HepG2 (cell line): ENCODE measurements around the gene MSI2. TPM values are rescaled to one million over a fixed set of nuclear protein-coding genes. Genes with fewer than 3 reads are reported as not detected.

Experiments used
- ARHGAP35 ChIP-seq: sonication (generic); formaldehyde crosslinking; IDR thresholded peaks from 2 replicates; pipeline ENCODE4 v1.9.0; 2022; ENCODE audit warnings: mild to moderate bottlenecking, inconsistent platforms, moderate library complexity, missing genetic modification reagents, borderline replicate concordance
- ATF3 ChIP-seq: sonication (generic); formaldehyde crosslinking; IDR thresholded peaks from 2 replicates; pipeline ENCODE4 v1.4.0; 2020; ENCODE audit warnings: missing genetic modification reagents
- CSRNP2 ChIP-seq: sonication (generic); formaldehyde crosslinking; conservative IDR thresholded peaks from 2 replicates; pipeline ENCODE4 v1.8.0; 2022; ENCODE audit warnings: low read depth, missing genetic modification reagents
- DR1 ChIP-seq: sonication (generic); formaldehyde crosslinking; IDR thresholded peaks from 2 replicates; pipeline ENCODE4 v1.8.0; 2021; ENCODE audit warnings: mild to moderate bottlenecking, missing genetic modification reagents, inconsistent platforms
- FOXC1 ChIP-seq: sonication (generic); formaldehyde crosslinking; IDR thresholded peaks from 2 replicates; pipeline ENCODE4 v1.8.0; 2022; ENCODE audit warnings: mild to moderate bottlenecking, missing genetic modification reagents, borderline replicate concordance
- GABPB1 ChIP-seq: IDR thresholded peaks from 2 replicates; pipeline ENCODE4 v1.6.1; 2016; ENCODE audit warnings: mild to moderate bottlenecking, missing genetic modification reagents, moderate library complexity, missing compliant biosample characterization
- HNF4A ChIP-seq: sonication (generic); formaldehyde crosslinking; IDR thresholded peaks from 2 replicates; pipeline ENCODE4 v1.4.0; 2020; ENCODE audit warnings: missing genetic modification reagents
- HOXA5 ChIP-seq: sonication (generic); formaldehyde crosslinking; IDR thresholded peaks from 2 replicates; pipeline ENCODE4 v1.4.0; 2020; ENCODE audit warnings: missing genetic modification reagents
- KDM5B ChIP-seq: sonication (generic); formaldehyde crosslinking; IDR thresholded peaks from 2 replicates; pipeline ENCODE4 v1.4.0; 2020; ENCODE audit warnings: missing genetic modification reagents, mild to moderate bottlenecking, borderline replicate concordance
- MAFK ChIP-seq, 2 experiments: IDR thresholded peaks in 1 of 2; conservative IDR thresholded peaks in 1 of 2; 2 replicates each; pipeline ENCODE4 v1.6.1; 2011; ENCODE audit warnings: improper control_type of control experiment in 2 of 2, low read length in 2 of 2
- MED8 ChIP-seq: sonication (generic); formaldehyde crosslinking; IDR thresholded peaks from 2 replicates; pipeline ENCODE4 v1.8.1; 2023; ENCODE audit warnings: mild to moderate bottlenecking, missing genetic modification reagents; ENCODE audit not compliant: insufficient replicate concordance
- NFATC3 ChIP-seq: sonication (generic); formaldehyde crosslinking; IDR thresholded peaks from 2 replicates; pipeline ENCODE4 v1.5.1; 2020; ENCODE audit warnings: mild to moderate bottlenecking, missing genetic modification reagents
- NR2F1 ChIP-seq, 2 experiments: fragments of 450-650 bp in 1 of 2; formaldehyde crosslinking in 1 of 2; IDR thresholded peaks; 2 replicates each; pipeline versions ENCODE4 v1.5.0 to v1.6.1; 2016 to 2020; ENCODE audit warnings: mild to moderate bottlenecking in 1 of 2, missing compliant biosample characterization in 1 of 2, missing genetic modification reagents in 1 of 2, moderate library complexity in 1 of 2
- PAF1 ChIP-seq: IDR thresholded peaks from 2 replicates; pipeline ENCODE4 v1.6.1; 2016; ENCODE audit warnings: missing genetic modification reagents, missing compliant biosample characterization
- PAX8 ChIP-seq: sonication (generic); formaldehyde crosslinking; IDR thresholded peaks from 2 replicates; pipeline ENCODE4 v1.8.0; 2022; ENCODE audit warnings: mild to moderate bottlenecking, missing genetic modification reagents, borderline replicate concordance
- SAFB2 ChIP-seq: sonication (generic); formaldehyde crosslinking; IDR thresholded peaks from 2 replicates; pipeline ENCODE4 v1.5.1; 2020; ENCODE audit warnings: missing genetic modification reagents, low read depth, mild to moderate bottlenecking, borderline replicate concordance
- SCMH1 ChIP-seq: sonication (generic); formaldehyde crosslinking; IDR thresholded peaks from 2 replicates; pipeline ENCODE4 v1.9.0; 2021; ENCODE audit warnings: missing genetic modification reagents, mild to moderate bottlenecking, borderline replicate concordance
- YY1 ChIP-seq: IDR thresholded peaks from 2 replicates; pipeline ENCODE4 v1.6.1; 2011; ENCODE audit warnings: low read length, low read depth, moderate library complexity, mild to moderate bottlenecking; ENCODE audit not compliant: insufficient read depth, insufficient replicate concordance
- ZBTB7B ChIP-seq: sonication (generic); formaldehyde crosslinking; IDR thresholded peaks from 2 replicates; pipeline ENCODE4 v1.4.0; 2020; ENCODE audit warnings: missing genetic modification reagents
- ZIK1 ChIP-seq: sonication (generic); formaldehyde crosslinking; IDR thresholded peaks from 2 replicates; pipeline ENCODE4 v1.5.0; 2020; ENCODE audit warnings: mild to moderate bottlenecking, low read depth, missing genetic modification reagents, borderline replicate concordance
- ZNF281 ChIP-seq: sonication (generic); formaldehyde crosslinking; IDR thresholded peaks from 2 replicates; pipeline ENCODE4 v1.4.0; 2020; ENCODE audit warnings: missing genetic modification reagents, borderline replicate concordance
- ZNF704 ChIP-seq: sonication (generic); formaldehyde crosslinking; IDR thresholded peaks from 2 replicates; pipeline ENCODE4 v1.8.1; 2023; ENCODE audit warnings: mild to moderate bottlenecking, inconsistent platforms, moderate library complexity, missing genetic modification reagents, borderline replicate concordance
- ZNF768 ChIP-seq: sonication (generic); formaldehyde crosslinking; IDR thresholded peaks from 2 replicates; pipeline ENCODE4 v1.4.0; 2020; ENCODE audit warnings: missing genetic modification reagents
- ZNF780A ChIP-seq: sonication (generic); formaldehyde crosslinking; IDR thresholded peaks from 2 replicates; pipeline ENCODE4 v1.8.0; 2022; ENCODE audit warnings: mild to moderate bottlenecking, missing genetic modification reagents, moderate library complexity
- ZNF879 ChIP-seq: sonication (generic); formaldehyde crosslinking; IDR thresholded peaks from 2 replicates; pipeline ENCODE4 v1.8.1; 2023; ENCODE audit warnings: missing genetic modification reagents
- ZZZ3 ChIP-seq: sonication (generic); formaldehyde crosslinking; IDR thresholded peaks from 2 replicates; pipeline ENCODE4 v1.4.0; 2020; ENCODE audit warnings: missing genetic modification reagents, mild to moderate bottlenecking, borderline replicate concordance
- polyA plus RNA-seq, 8 experiments: library from polyadenylated mRNA; depleted of rRNA in 3 of 8; stranded (reverse) in 7 of 8; unstranded in 1 of 8; fragments of >200 nt; fragmentation: Illumina TruSeq in 4 of 8; extraction: Trizol in 4 of 8; gene quantifications; 2 replicates each; pipeline versions ENCODE4 v1.2.1 to v1.2.3, GENCODE V29; 2011 to 2016; ENCODE audit warnings: low read depth in 4 of 8, missing spikeins in 1 of 8, mixed read lengths in 1 of 8; ENCODE audit not compliant: insufficient read depth in 1 of 8
- total RNA-seq, 5 experiments: library from RNA; depleted of rRNA; stranded (reverse); fragments of >200 nt; fragmentation: Illumina TruSeq; extraction: Trizol; gene quantifications; 2 replicates each; pipeline ENCODE4 v1.2.3, GENCODE V29; 2016; ENCODE audit warnings: low read depth in 1 of 5

MSI2 gene
- total and polyA plus RNA-seq, 2 of the 13 experiments (the other 11 are each of a cell fraction or from before 2014, with no cell fraction given), result 77.5 to 78.4 TPM

DNA sequence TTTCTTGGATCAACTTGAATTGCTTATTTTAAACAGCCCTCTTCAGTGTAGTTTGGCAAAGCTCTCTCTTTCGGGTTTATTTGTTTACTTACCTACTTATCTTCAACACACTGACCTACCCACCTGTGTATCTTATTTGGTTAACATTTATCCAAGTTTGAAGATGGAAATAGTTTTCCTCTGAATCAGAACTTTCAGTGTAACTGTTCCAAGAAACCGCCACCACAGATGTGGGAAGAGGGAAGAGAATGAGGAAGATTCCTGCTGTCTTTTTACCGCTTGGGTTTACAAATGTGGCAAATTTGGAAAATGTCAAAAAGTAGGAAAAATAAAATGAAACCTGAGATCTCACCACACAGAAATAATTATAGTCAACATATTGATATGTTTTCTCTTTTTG lies 115.8 kb downstream of the MSI2 start (continued):
- TF ChIP-seq ZIK1 (CRISPR knock-in tag) (no peak), YY1 (no peak), SAFB2 (CRISPR knock-in tag) (no peak), ZNF768 (CRISPR knock-in tag) (no peak), SCMH1 (no peak), DR1 (CRISPR knock-in tag) (no peak), KDM5B (no peak), PAF1 (no peak), ZZZ3 (no peak), MAFK (conservative IDR thresholded peaks at IDR 0.05 in 1 of 2, IDR thresholded peaks at IDR 0.05 in 1 of 2; ENCODE audit: low read length in 2 of 2) (no peak), ZNF704 (no peak), NFATC3 (no peak), ZNF780A (CRISPR knock-in tag) (no peak), FOXC1 (CRISPR knock-in tag) (no peak), ATF3 (CRISPR knock-in tag) (peak; percentile 92), NR2F1 (CRISPR knock-in tag; IDR thresholded peaks at IDR 0.05) (0 out of 4 replicates have a peak, but pooled peaks of 1 of the 2 experiments have one; percentile 23), ZBTB7B (0 out of 2 replicates have a peak, but pooled peaks have one; percentile 51), ARHGAP35 (CRISPR knock-in tag) (no peak), ZNF879 (CRISPR knock-in tag) (no peak), GABPB1 (no peak), HOXA5 (no peak), ZNF281 (CRISPR knock-in tag) (no peak), MED8 (CRISPR knock-in tag) (no peak), PAX8 (CRISPR knock-in tag) (no peak), CSRNP2 (CRISPR knock-in tag) (no peak), HNF4A (peak; percentile 49)
